Loucy (cell line): ENCODE data around the gene CASP10.

Experiments
- H2AFZ ChIP-seq: fragments of 200-600 bp; sonication (generic); 2 replicates; pipeline ENCODE4 v1.6.0; 2016; ENCODE audit warnings: antibody characterized with exemption, mild to moderate bottlenecking, low read length, moderate library complexity
- H3F3A ChIP-seq: fragments of 200-600 bp; 2 replicates; pipeline ENCODE4 v1.6.0; 2016; ENCODE audit warnings: antibody characterized with exemption, low read depth, mild to moderate bottlenecking
- H3K27me3 ChIP-seq: fragments of 200-600 bp; sonication (generic); 2 replicates; pipeline ENCODE4 v1.6.1; 2014; ENCODE audit warnings: low read length, mild to moderate bottlenecking; ENCODE audit not compliant: insufficient read depth, poor library complexity, severe bottlenecking
- H3K36me3 ChIP-seq: fragments of 200-600 bp; sonication (generic); 2 replicates; pipeline ENCODE4 v1.6.1; 2016; ENCODE audit warnings: low read length; ENCODE audit not compliant: insufficient read depth
- H3K4me1 ChIP-seq: fragments of 200-600 bp; sonication (generic); 2 replicates; pipeline ENCODE4 v1.5.1; 2014; ENCODE audit warnings: low read length, mild to moderate bottlenecking; ENCODE audit not compliant: insufficient read depth, poor library complexity, severe bottlenecking
- H3K4me2 ChIP-seq: fragments of 200-600 bp; sonication (generic); 2 replicates; pipeline ENCODE4 v1.6.0; 2014; ENCODE audit warnings: antibody characterized with exemption, low read length, low read depth, mild to moderate bottlenecking; ENCODE audit not compliant: poor library complexity, severe bottlenecking
- H3K4me3 ChIP-seq: fragments of 200-600 bp; sonication (generic); 2 replicates; pipeline ENCODE4 v1.5.1; 2014; ENCODE audit warnings: low read length, mild to moderate bottlenecking, mixed read lengths; ENCODE audit not compliant: poor library complexity, severe bottlenecking
- H3K79me2 ChIP-seq: fragments of 200-600 bp; sonication (generic); 2 replicates; pipeline ENCODE4 v1.6.1; 2014; ENCODE audit warnings: low read length; ENCODE audit not compliant: insufficient read depth
- H3K9ac ChIP-seq: fragments of 200-600 bp; sonication (generic); 2 replicates; pipeline ENCODE4 v1.6.0; 2014; ENCODE audit warnings: mild to moderate bottlenecking, low read depth, low read length, moderate library complexity; ENCODE audit not compliant: poor library complexity, severe bottlenecking
- H3K9me2 ChIP-seq: fragments of 200-600 bp; sonication (generic); replicated peaks from 2 replicates; pipeline ENCODE4 v1.6.1; 2016; ENCODE audit warnings: low read depth, low read length, mixed read lengths
- H3K9me3 ChIP-seq: fragments of 200-600 bp; sonication (generic); 2 replicates; pipeline ENCODE4 v1.6.1; 2014; ENCODE audit warnings: mild to moderate bottlenecking, antibody characterized with exemption, low read length, low read depth; ENCODE audit not compliant: insufficient read depth
- H4K20me1 ChIP-seq: fragments of 200-600 bp; sonication (generic); 2 replicates; pipeline ENCODE4 v1.6.0; 2014; ENCODE audit warnings: antibody characterized with exemption, low read length, mild to moderate bottlenecking; ENCODE audit not compliant: insufficient read depth, poor library complexity, severe bottlenecking
- EZH2phosphoT487 ChIP-seq: fragments of 200-600 bp; IDR thresholded peaks from 2 replicates; pipeline ENCODE4 v1.6.1; 2018; ENCODE audit warnings: antibody characterized with exemption, mild to moderate bottlenecking, moderate library complexity, borderline replicate concordance
- TF ChIP-seq, protein P1 (sequence below): fragments of 200-600 bp; sonication (generic); conservative IDR thresholded peaks from 2 replicates; pipeline ENCODE4 v1.5.1; 2014; ENCODE audit warnings: mild to moderate bottlenecking, antibody characterized with exemption, low read length

Gene CASP10

DNA sequence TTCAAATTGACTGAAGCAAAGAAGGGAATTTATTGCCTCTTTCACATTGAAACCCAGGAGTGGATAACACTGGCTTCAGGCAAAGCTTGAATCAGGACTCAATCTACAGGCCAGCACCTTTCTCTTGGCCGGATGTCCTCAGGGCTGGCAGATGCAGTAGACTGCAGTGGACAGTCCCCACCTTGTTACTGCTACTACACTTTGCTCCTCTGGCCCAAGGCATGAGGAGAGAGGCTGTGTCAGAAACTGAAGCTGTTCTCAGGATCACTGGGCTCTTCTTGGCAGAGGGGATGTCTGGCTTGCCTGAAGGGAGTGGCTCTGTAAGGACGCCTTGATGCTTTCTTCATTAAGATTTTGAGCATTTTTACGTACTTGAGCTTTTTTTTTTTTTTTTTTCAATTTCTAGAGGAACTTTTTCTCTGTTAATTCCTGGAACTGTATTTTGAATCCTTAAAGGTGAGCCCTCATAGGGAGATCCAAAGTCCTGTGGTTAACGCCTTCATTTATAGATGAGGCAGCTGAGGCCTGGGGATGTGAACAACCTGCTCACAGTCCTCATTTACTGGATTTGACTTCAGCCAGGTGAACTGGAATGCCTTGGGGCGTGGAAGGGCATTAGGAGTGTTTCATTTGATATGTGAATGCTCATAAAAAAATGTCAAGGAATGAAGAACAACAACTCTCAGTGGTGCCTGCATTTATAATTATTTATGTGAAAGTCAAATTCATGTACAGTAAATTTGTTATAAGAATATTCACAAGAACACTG lies 36.6 kb downstream of the CASP10 start:
- H3F3A ChIP-seq = no peaks in the 10 kb centered on the region
- TF ChIP-seq EZH2phosphoT487 = no peak
- TF ChIP-seq, protein P1, sequence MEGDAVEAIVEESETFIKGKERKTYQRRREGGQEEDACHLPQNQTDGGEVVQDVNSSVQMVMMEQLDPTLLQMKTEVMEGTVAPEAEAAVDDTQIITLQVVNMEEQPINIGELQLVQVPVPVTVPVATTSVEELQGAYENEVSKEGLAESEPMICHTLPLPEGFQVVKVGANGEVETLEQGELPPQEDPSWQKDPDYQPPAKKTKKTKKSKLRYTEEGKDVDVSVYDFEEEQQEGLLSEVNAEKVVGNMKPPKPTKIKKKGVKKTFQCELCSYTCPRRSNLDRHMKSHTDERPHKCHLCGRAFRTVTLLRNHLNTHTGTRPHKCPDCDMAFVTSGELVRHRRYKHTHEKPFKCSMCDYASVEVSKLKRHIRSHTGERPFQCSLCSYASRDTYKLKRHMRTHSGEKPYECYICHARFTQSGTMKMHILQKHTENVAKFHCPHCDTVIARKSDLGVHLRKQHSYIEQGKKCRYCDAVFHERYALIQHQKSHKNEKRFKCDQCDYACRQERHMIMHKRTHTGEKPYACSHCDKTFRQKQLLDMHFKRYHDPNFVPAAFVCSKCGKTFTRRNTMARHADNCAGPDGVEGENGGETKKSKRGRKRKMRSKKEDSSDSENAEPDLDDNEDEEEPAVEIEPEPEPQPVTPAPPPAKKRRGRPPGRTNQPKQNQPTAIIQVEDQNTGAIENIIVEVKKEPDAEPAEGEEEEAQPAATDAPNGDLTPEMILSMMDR = no peak
- H3K79me2 ChIP-seq = peaks cover 8% of the 10 kb centered on the region
- peaks cover 55% of the 10 kb centered on the region; the same call in 1 of the 2 replicates for H3K36me3 ChIP-seq
- no peaks in the 10 kb centered on the region for H4K20me1 ChIP-seq
- no peak overlapping the region for H3K4me3 ChIP-seq
- no peaks in the 10 kb centered on the region for H3K27me3 ChIP-seq
- no peaks in the 10 kb centered on the region for H3K9me2 ChIP-seq
- no peak overlapping the region for H2AFZ ChIP-seq
- H3K9ac ChIP-seq = no peak overlapping the region
- H3K9me3 ChIP-seq = no peaks in the 10 kb centered on the region
- H3K4me2 ChIP-seq = no peak overlapping the region
- H3K4me1 ChIP-seq = peaks cover 4% of the 10 kb centered on the region

DNA sequence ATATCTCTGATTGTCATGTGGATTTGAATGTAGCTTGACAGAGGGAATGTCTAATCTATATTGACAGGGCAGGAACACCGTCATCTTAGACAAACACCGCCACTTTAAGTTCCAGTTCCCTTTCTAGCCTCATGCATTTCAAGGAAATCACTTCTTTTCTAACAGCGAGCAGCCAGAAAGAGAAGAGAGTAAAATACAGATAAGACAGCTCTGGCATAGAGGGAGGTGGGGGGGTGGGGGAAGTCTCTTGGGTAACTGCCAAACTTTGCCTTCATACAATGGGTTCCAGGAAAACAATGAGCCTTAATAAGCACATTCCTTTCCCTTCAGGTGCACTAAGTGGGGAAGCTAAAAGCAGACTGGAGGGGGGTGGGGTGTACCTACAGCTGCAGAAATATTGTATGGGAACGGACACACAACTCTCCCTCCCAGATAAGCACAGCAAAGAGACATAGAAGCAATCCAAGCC lies 37.2 kb downstream of the CASP10 start:
- H3K4me3 ChIP-seq = no peak overlapping the region
- H3K4me2 ChIP-seq = no peak overlapping the region
- no peaks in the 10 kb centered on the region for H3K27me3 ChIP-seq
- no peak overlapping the region for H3K9ac ChIP-seq
- no peak for TF ChIP-seq EZH2phosphoT487
- TF ChIP-seq, protein P1 = no peak
- peaks cover 8% of the 10 kb centered on the region for H3K79me2 ChIP-seq
- no peaks in the 10 kb centered on the region for H3K9me3 ChIP-seq
- H3F3A ChIP-seq = no peaks in the 10 kb centered on the region
- H4K20me1 ChIP-seq = no peaks in the 10 kb centered on the region
- H2AFZ ChIP-seq = no peak overlapping the region
- no peaks in the 10 kb centered on the region for H3K9me2 ChIP-seq
- peaks cover 4% of the 10 kb centered on the region for H3K4me1 ChIP-seq
- H3K36me3 ChIP-seq = peaks cover 54% of the 10 kb centered on the region; the same call in 1 of the 2 replicates

DNA sequence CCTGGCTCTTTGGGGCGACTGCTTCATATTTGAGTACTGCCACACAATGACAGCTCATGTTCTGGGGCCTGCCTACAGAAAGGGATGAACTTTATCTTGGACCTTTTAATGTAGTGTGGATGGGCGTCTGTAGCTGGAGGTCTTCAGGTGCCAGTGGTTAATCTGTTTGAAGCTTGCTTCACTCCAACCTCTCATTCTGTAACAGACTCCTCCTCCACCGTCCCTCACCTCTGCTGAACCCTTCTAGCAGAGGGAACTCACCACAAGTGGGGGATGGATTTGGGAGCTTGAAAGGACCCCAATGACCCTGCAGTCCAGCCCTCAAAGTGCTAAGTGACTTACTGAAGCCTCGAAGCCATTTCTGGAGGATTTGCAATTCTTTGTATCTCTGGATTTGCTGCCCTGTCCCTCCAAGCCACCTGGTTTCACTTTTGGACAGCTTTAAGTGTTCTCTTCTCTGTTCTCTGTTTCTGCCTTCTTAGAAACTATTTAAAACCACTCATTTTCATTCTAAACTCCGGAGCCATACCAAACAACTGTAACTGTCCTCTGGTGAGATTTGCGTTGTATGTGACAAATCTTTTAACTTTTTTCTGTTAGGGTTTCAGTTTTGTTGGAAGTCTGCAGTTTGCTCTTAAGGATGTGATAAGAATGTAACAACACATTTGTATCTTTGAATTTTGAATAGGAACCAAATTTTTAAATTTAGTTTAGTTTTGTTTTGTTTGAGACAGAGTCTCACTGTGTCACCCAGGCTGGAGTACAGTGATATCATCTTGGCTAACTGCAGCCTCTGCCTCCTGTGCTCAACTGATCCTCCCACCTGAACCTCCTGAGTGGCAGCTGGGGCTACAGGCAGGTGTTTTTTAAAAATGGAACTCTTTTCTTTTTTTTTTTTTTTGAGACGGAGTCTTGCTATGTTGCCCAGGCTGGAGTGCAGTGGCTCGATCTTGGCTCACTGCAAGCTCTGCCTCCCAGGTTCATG lies 40.4 kb downstream of the CASP10 start:
- Histone ChIP-seq H3K9me2 (no peaks in the 10 kb centered on the region), H3K4me1 (peaks cover 4% of the 10 kb centered on the region), H3K36me3 (peaks cover 25% of the 10 kb centered on the region; the same call in 1 of the 2 replicates), H2AFZ (no peak overlapping the region), H3K9ac (peak overlapping the region; percentile 4), H3K4me3 (no peak overlapping the region), H3F3A (no peaks in the 10 kb centered on the region), H3K27me3 (no peaks in the 10 kb centered on the region), H3K79me2 (no peaks in the 10 kb centered on the region), H3K4me2 (peak overlapping the region; percentile 30), H4K20me1 (no peaks in the 10 kb centered on the region), H3K9me3 (no peaks in the 10 kb centered on the region)
- TF ChIP-seq EZH2phosphoT487 = no peak
- TF ChIP-seq, protein P1 = no peak
